Measurements from ENCODE around the gene KCNG2. TPM values are rescaled to one million over a fixed set of nuclear protein-coding genes. Genes with fewer than 3 reads are reported as not detected.

Gene KCNG2
- total and polyA plus RNA-seq, 2 of the 13 experiments (the other 11 are each of a cell fraction or from before 2014, with no cell fraction given) = not detected

- TF ChIP-seq ZNF784 (CRISPR knock-in tag; IDR thresholded peaks at IDR 0.05; ENCODE audit: borderline replicate concordance) (no peak), NRL (CRISPR knock-in tag; IDR thresholded peaks at IDR 0.05; ENCODE audit: borderline replicate concordance) (no peak), U2AF1 (optimal IDR thresholded peaks at IDR 0.05; ENCODE audit: low read depth, low read length) (no peak), POLR2G (IDR thresholded peaks at IDR 0.05; ENCODE audit: low read depth, low read length) (no peak)
- TF ChIP-seq, protein P1, sequence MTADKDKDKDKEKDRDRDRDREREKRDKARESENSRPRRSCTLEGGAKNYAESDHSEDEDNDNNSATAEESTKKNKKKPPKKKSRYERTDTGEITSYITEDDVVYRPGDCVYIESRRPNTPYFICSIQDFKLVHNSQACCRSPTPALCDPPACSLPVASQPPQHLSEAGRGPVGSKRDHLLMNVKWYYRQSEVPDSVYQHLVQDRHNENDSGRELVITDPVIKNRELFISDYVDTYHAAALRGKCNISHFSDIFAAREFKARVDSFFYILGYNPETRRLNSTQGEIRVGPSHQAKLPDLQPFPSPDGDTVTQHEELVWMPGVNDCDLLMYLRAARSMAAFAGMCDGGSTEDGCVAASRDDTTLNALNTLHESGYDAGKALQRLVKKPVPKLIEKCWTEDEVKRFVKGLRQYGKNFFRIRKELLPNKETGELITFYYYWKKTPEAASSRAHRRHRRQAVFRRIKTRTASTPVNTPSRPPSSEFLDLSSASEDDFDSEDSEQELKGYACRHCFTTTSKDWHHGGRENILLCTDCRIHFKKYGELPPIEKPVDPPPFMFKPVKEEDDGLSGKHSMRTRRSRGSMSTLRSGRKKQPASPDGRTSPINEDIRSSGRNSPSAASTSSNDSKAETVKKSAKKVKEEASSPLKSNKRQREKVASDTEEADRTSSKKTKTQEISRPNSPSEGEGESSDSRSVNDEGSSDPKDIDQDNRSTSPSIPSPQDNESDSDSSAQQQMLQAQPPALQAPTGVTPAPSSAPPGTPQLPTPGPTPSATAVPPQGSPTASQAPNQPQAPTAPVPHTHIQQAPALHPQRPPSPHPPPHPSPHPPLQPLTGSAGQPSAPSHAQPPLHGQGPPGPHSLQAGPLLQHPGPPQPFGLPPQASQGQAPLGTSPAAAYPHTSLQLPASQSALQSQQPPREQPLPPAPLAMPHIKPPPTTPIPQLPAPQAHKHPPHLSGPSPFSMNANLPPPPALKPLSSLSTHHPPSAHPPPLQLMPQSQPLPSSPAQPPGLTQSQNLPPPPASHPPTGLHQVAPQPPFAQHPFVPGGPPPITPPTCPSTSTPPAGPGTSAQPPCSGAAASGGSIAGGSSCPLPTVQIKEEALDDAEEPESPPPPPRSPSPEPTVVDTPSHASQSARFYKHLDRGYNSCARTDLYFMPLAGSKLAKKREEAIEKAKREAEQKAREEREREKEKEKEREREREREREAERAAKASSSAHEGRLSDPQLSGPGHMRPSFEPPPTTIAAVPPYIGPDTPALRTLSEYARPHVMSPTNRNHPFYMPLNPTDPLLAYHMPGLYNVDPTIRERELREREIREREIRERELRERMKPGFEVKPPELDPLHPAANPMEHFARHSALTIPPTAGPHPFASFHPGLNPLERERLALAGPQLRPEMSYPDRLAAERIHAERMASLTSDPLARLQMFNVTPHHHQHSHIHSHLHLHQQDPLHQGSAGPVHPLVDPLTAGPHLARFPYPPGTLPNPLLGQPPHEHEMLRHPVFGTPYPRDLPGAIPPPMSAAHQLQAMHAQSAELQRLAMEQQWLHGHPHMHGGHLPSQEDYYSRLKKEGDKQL (CRISPR knock-in tag; IDR thresholded peaks at IDR 0.05; ENCODE audit: low read depth) = no peak
These were observed 105.4 kb downstream of the KCNG2 start (continued) for GRCh38 chr18:79903071-79903635.

DNA sequence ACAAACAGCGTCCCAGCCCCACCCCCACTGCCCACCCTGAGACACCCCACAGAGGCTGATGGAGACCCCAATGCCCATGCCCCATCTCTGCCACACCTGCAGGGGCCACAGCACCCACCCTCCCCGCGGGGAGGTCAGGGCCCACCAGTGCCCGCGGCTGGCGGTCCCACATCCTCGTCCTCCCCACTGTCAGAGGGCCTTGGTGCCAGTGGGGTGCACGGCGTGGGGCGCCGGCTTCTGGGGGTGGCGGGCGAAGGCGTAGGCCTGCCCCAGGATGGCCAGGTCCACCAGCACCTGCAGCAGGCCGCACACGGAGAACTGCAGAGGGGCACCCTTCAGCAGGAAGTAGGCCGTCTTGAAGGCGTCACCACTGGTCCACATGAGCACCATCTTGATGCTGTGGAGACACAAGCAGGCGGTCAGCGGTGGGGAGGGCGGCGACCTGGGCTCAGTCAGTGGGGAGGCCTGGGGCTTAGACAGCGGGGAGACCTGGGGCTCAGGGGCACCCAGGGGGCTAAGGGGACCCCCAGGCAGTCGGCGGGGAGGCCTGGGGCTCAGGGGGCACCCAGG lies 106.1 kb downstream of the KCNG2 start:
- no peak for DNase-seq (ENCODE audit: low spot score)
- Histone ChIP-seq H3K9ac (ENCODE audit: insufficient read depth, low read depth, low read length) (no peak overlapping the region), H2AFZ (ENCODE audit: low read length) (no peak overlapping the region), H3K4me1 (ENCODE audit: insufficient read depth, low read length) (no peaks in the 10 kb centered on the region), H3K79me2 (ENCODE audit: insufficient read depth, low read length) (no peaks in the 10 kb centered on the region), H3K27ac (ENCODE audit: extremely low read length, insufficient read depth, low read length) (no peak overlapping the region), H3K27me3 (ENCODE audit: control insufficient read depth in 1 of 2, insufficient read depth in 2 of 2, low read length in 2 of 2) (no peaks in the 10 kb centered on the region), H3K4me3 (replicated peaks in 1 of 3; ENCODE audit: insufficient read depth in 1 of 3, low read depth in 2 of 3, low read length in 3 of 3) (no peak overlapping the region), H3K4me2 (ENCODE audit: low read depth, low read length) (no peak overlapping the region), H3K9me3 (ENCODE audit: low read length) (no peaks in the 10 kb centered on the region), H4K20me1 (ENCODE audit: insufficient read depth, low read length) (peaks cover 9% of the 10 kb centered on the region; the same call in 1 of the 2 replicates), H3K36me3 (replicated peaks in 1 of 2; ENCODE audit: control insufficient read depth in 1 of 2, insufficient read depth in 2 of 2, low read length in 2 of 2) (peaks cover 3 to 11% of the 10 kb centered on the region in 2 experiments; a peak in 3 of 5 replicates)
- no peak for FAIRE-seq
- POLR2A ChIA-PET = no interaction called here
- BruUV-seq (replicated peaks) = no TSS peak
- WGBS (ENCODE audit: low lambda C conversion rate) = 98% methylated on average over 13 of the region's 25 CpGs
- intact Hi-C loops (cut with micrococcal nuclease; ENCODE audit: unreplicated experiment) = no loop called here
- in situ Hi-C loops (cut with HindIII; ENCODE audit: extremely low pct_ligation_motif_present, low pct_unique_long_range_greater_than_20kb) = no loop called here
- CTCF ChIA-PET (ENCODE audit: low intra/inter-chr PET ratio, low total read pairs) = no interaction called here
- no peak for ATAC-seq
- no peak for TF ChIP-seq NR2C2 (CRISPR knock-in tag; IDR thresholded peaks at IDR 0.05; ENCODE audit: borderline replicate concordance)

All from HepG2 (cell line).